ENCODE measurements around the gene C3orf70. TPM values are rescaled to one million over a fixed set of nuclear protein-coding genes. Genes with fewer than 3 reads are reported as not detected.

The C3orf70 gene
- total and polyA plus RNA-seq, 2 of the 8 experiments (the other 6 are each of a cell fraction or from before 2014, with no cell fraction given): 1.7 to 2.0 TPM

- H3K79me1 ChIP-seq (ENCODE audit: low read depth, low read length): no peaks in the 10 kb centered on the region
- no peak for DNase-seq (ENCODE audit: low read depth in 1 of 2, low spot score in 2 of 2)
These were observed 19.5 kb upstream of the C3orf70 start for GRCh38 chr3:185172086-185173049.

More at GRCh38 chr3:185172086-185173049, 19.5 kb upstream of the C3orf70 start:
- Histone ChIP-seq H3K4me3 (ENCODE audit: extremely low read depth in 1 of 4, insufficient read depth in 2 of 4, low read depth in 3 of 4, low read length in 4 of 4) (no peak overlapping the region), H2AFZ (ENCODE audit: low read length) (no peak overlapping the region; the same call in 1 of the 2 replicates), H2BK120ac (replicated peaks; ENCODE audit: low read depth, low read length) (no peak overlapping the region), H3K79me2 (ENCODE audit: control insufficient read depth in 1 of 2, insufficient read depth in 2 of 2, low read length in 2 of 2) (no peaks in the 10 kb centered on the region), H3K9ac (replicated peaks in 1 of 4; ENCODE audit: extremely low read depth in 1 of 4, low read depth in 3 of 4, low read length in 3 of 4) (no peak overlapping the region), H3K23me2 (ENCODE audit: low read depth, low read length) (0 out of 2 replicates have a peak, but pooled peaks cover 3% of the 10 kb centered on the region), H3K14ac (ENCODE audit: insufficient read length) (no peak overlapping the region), H2AK5ac (ENCODE audit: low read depth, low read length) (no peak overlapping the region), H3K9me3 (ENCODE audit: insufficient read depth in 2 of 2, low read depth in 1 of 2, low read length in 1 of 2) (no peaks in the 10 kb centered on the region), H3K23ac (ENCODE audit: insufficient read length) (no peak overlapping the region), H3K4me1 (replicated peaks in 1 of 4; ENCODE audit: control insufficient read depth in 3 of 4, insufficient read depth in 4 of 4, low read length in 3 of 4) (peaks cover 3 to 16% (median 7%) of the 10 kb centered on the region in 4 experiments; a peak in 6 of 7 replicates), H3K27me3 (replicated peaks in 1 of 4; ENCODE audit: control insufficient read depth in 3 of 4, extremely low read depth in 1 of 4, insufficient read depth in 3 of 4, low read length in 3 of 4) (no peaks in the 10 kb centered on the region), H3K4ac (replicated peaks; ENCODE audit: insufficient read length, low read depth, low read length) (no peak overlapping the region), H4K91ac (replicated peaks; ENCODE audit: insufficient read length, low read length) (no peak overlapping the region), H2BK15ac (ENCODE audit: low read length) (no peak overlapping the region), H3K4me2 (ENCODE audit: insufficient read depth in 1 of 2, low read depth in 2 of 2, low read length in 2 of 2) (no peak overlapping the region), H2BK20ac (ENCODE audit: low read length) (no peak overlapping the region), H3K27ac (ENCODE audit: low read depth, low read length) (no peak overlapping the region), H3K36me3 (ENCODE audit: control insufficient read depth in 2 of 4, insufficient read depth in 4 of 4, low read length in 3 of 4) (no peaks in the 10 kb centered on the region), H2BK12ac (ENCODE audit: low read depth, low read length) (no peak overlapping the region), H4K20me1 (replicated peaks in 1 of 2; ENCODE audit: control insufficient read depth in 1 of 2, insufficient read depth in 2 of 2, low read length in 2 of 2) (no peaks in the 10 kb centered on the region), H4K5ac (ENCODE audit: insufficient read length, low read depth, low read length) (no peak overlapping the region), H3K56ac (replicated peaks; ENCODE audit: insufficient read length, low read depth, low read length) (no peak overlapping the region), H2BK5ac (ENCODE audit: low read depth, low read length) (no peak overlapping the region), H4K8ac (ENCODE audit: extremely low read depth, insufficient read depth, low read length) (no peak overlapping the region), H3K18ac (ENCODE audit: extremely low read depth, low read length) (no peak overlapping the region)
- POLR2A ChIA-PET (ENCODE audit: partially characterized antibody): no interaction called here
- no peak for TF ChIP-seq SAP30 (IDR thresholded peaks at IDR 0.05; ENCODE audit: insufficient read depth, insufficient replicate concordance, low read length)
- TF ChIP-seq EZH2 (IDR thresholded peaks at IDR 0.05; ENCODE audit: low read depth, low read length, severe bottlenecking): no peak
- TF ChIP-seq NANOG (IDR thresholded peaks at IDR 0.05; ENCODE audit: insufficient read depth, low read depth, low read length, poor library complexity, severe bottlenecking): no peak
- peak; percentile 53; the same call in 1 of the 2 replicates for TF ChIP-seq RFX5 (IDR thresholded peaks at IDR 0.05; ENCODE audit: borderline replicate concordance, low read depth, low read length)
- TF ChIP-seq KDM1A (IDR thresholded peaks at IDR 0.05; ENCODE audit: borderline replicate concordance, low read length): no peak
- no peak for FAIRE-seq
- 84 to 100% methylated on average over 1 to 11 of the region's 11 CpGs for WGBS, 2 experiments (ENCODE audit: extremely low coverage in 1 of 2, insufficient coverage in 1 of 2, insufficient read length in 1 of 2, insufficient replicate concordance in 2 of 2, low coverage in 1 of 2, low lambda C conversion rate in 2 of 2, missing lambda C conversion rate in 1 of 2)
- CTCF ChIA-PET (ENCODE audit: partially characterized antibody): interaction anchor here (0.5 to 2.6 kb wide), 11 partner anchors 9 to 484 kb away, joined by 3 to 9 read pairs (median 3); no protein-coding TSS in a partner anchor
